H1 (cell line): ENCODE measurements around the gene DES. TPM values are rescaled to one million over a fixed set of nuclear protein-coding genes. Genes with fewer than 3 reads are reported as not detected.

Source experiments
- CTCF ChIA-PET: fragments of 300-600 bp; sonication (Branson Sonifier 250); formaldehyde crosslinking; loops from one replicate; lab custom pipeline; 2021; ENCODE audit not compliant: partially characterized antibody; lab: Charles Lee
- POLR2A ChIA-PET: fragments of 300-600 bp; sonication (Branson Sonifier 250); formaldehyde crosslinking; loops from one replicate; lab custom pipeline; 2021; ENCODE audit warnings: inconsistent platforms; ENCODE audit not compliant: partially characterized antibody; lab: Charles Lee
- DNase-seq, 2 experiments: peaks; one replicate each; pipeline versions ENCODE4 v3.0.0 to v3.0.0-alpha.2; 2010 to 2022; ENCODE audit warnings: low spot score in 2 of 2, low read depth in 1 of 2, mixed read lengths in 1 of 2
- FAIRE-seq: peaks from 2 replicates; lab custom pipeline; 2011; peaks lifted over from hg19 to GRCh38; lab: Jason Lieb, UNC
- H2AFZ ChIP-seq: 2 replicates; pipeline ENCODE4 v1.8.1; 2012; ENCODE audit warnings: low read length, inconsistent platforms
- H2AK5ac ChIP-seq: 2 replicates; pipeline ENCODE4 v1.6.1; 2013; ENCODE audit warnings: low read depth, low read length
- H2BK120ac ChIP-seq: replicated peaks from 2 replicates; pipeline ENCODE3; 2013; ENCODE audit warnings: low read depth, low read length, inconsistent platforms
- H2BK12ac ChIP-seq: 2 replicates; pipeline ENCODE4 v1.6.1; 2013; ENCODE audit warnings: low read depth, low read length
- H2BK15ac ChIP-seq: 2 replicates; pipeline ENCODE4 v1.6.1; 2013; ENCODE audit warnings: low read length
- H2BK20ac ChIP-seq: 2 replicates; pipeline ENCODE4 v1.6.1; 2013; ENCODE audit warnings: low read length
- H2BK5ac ChIP-seq: 2 replicates; pipeline ENCODE4 v1.6.1; 2013; ENCODE audit warnings: low read depth, low read length
- H3K14ac ChIP-seq: 2 replicates; pipeline ENCODE4 v1.6.1; 2013; ENCODE audit warnings: inconsistent platforms; ENCODE audit not compliant: insufficient read length
- H3K18ac ChIP-seq: 2 replicates; pipeline ENCODE4 v1.6.1; 2013; ENCODE audit warnings: low read length; ENCODE audit errors: extremely low read depth
- H3K23ac ChIP-seq: 2 replicates; pipeline ENCODE4 v1.6.1; 2013; ENCODE audit warnings: inconsistent platforms; ENCODE audit not compliant: insufficient read length
- H3K23me2 ChIP-seq: 2 replicates; pipeline ENCODE4 v1.6.1; 2013; ENCODE audit warnings: low read depth, low read length
- H3K27ac ChIP-seq: 2 replicates; pipeline ENCODE4 v1.6.1; 2011; ENCODE audit warnings: low read depth, low read length, inconsistent platforms
- H3K27me3 ChIP-seq, 4 experiments: replicated peaks in 1 of 4; 1 replicate in 1 of 4; 2 replicates in 3 of 4; pipeline versions ENCODE4 v1.6.1 to v1.8.1; 2011 to 2013; ENCODE audit warnings: low read length in 3 of 4, mild to moderate bottlenecking in 3 of 4, inconsistent platforms in 2 of 4, mixed read lengths in 2 of 4, moderate library complexity in 1 of 4; ENCODE audit not compliant: control insufficient read depth in 3 of 4, insufficient read depth in 3 of 4; ENCODE audit errors: extremely low read depth in 1 of 4
- H3K36me3 ChIP-seq, 4 experiments: 2 replicates each; pipeline versions ENCODE4 v1.6.1 to v1.8.1; 2011 to 2013; ENCODE audit warnings: mild to moderate bottlenecking in 4 of 4, low read length in 3 of 4, moderate library complexity in 2 of 4, control low read depth in 1 of 4, inconsistent platforms in 1 of 4; ENCODE audit not compliant: insufficient read depth in 4 of 4, control insufficient read depth in 2 of 4
- H3K4ac ChIP-seq: replicated peaks from 2 replicates; pipeline ENCODE3; 2013; ENCODE audit warnings: low read length, low read depth, mixed read lengths, inconsistent platforms; ENCODE audit not compliant: insufficient read length
- H3K4me1 ChIP-seq, 4 experiments: replicated peaks in 1 of 4; 1 replicate in 1 of 4; 2 replicates in 3 of 4; pipeline versions ENCODE4 v1.6.1 to v1.8.1; 2011 to 2013; ENCODE audit warnings: low read length in 3 of 4, inconsistent platforms in 2 of 4, mixed read lengths in 1 of 4; ENCODE audit not compliant: insufficient read depth in 4 of 4, control insufficient read depth in 3 of 4
- H3K4me2 ChIP-seq, 2 experiments: 2 replicates each; pipeline versions ENCODE4 v1.6.1 to v1.8.1; 2011 to 2013; ENCODE audit warnings: low read depth in 2 of 2, low read length in 2 of 2, control low read depth in 1 of 2, inconsistent platforms in 1 of 2, mild to moderate bottlenecking in 1 of 2; ENCODE audit not compliant: insufficient read depth in 1 of 2
- H3K4me3 ChIP-seq, 4 experiments: fragments of 200-600, 300-600 bp in 1 of 4; sonication (generic), shearing (Covaris generic), sonication (Bioruptor Twin) in 1 of 4; 2 replicates each; pipeline versions ENCODE4 v1.5.1 to v1.8.1; 2011 to 2016; ENCODE audit warnings: low read length in 4 of 4, low read depth in 3 of 4, control low read depth in 2 of 4, inconsistent platforms in 2 of 4, mild to moderate bottlenecking in 2 of 4, mixed read lengths in 1 of 4, moderate library complexity in 1 of 4; ENCODE audit not compliant: insufficient read depth in 2 of 4; ENCODE audit errors: extremely low read depth in 1 of 4
- H3K56ac ChIP-seq: replicated peaks from 2 replicates; pipeline ENCODE3; 2013; ENCODE audit warnings: low read depth, mild to moderate bottlenecking, mixed read lengths, low read length, inconsistent platforms; ENCODE audit not compliant: insufficient read length
- H3K79me1 ChIP-seq: 2 replicates; pipeline ENCODE4 v1.6.1; 2013; ENCODE audit warnings: low read depth, low read length, control low read depth
- H3K79me2 ChIP-seq, 2 experiments: 2 replicates each; pipeline versions ENCODE4 v1.6.1 to v1.8.1; 2012 to 2013; ENCODE audit warnings: low read length in 2 of 2, mild to moderate bottlenecking in 2 of 2, inconsistent platforms in 1 of 2; ENCODE audit not compliant: insufficient read depth in 2 of 2, control insufficient read depth in 1 of 2
- H3K9ac ChIP-seq, 4 experiments: replicated peaks in 1 of 4; 1 replicate in 1 of 4; 2 replicates in 3 of 4; pipeline versions ENCODE4 v1.6.1 to v1.8.1; 2011 to 2013; ENCODE audit warnings: low read depth in 3 of 4, low read length in 3 of 4, control low read depth in 2 of 4, mild to moderate bottlenecking in 2 of 4, moderate library complexity in 2 of 4, inconsistent platforms in 1 of 4; ENCODE audit errors: extremely low read depth in 1 of 4
- H3K9me3 ChIP-seq, 2 experiments: 2 replicates each; pipeline versions ENCODE4 v1.6.1 to v1.8.1; 2012 to 2013; ENCODE audit warnings: mild to moderate bottlenecking in 2 of 2, moderate library complexity in 2 of 2, control low read depth in 1 of 2, inconsistent platforms in 1 of 2, low read depth in 1 of 2, low read length in 1 of 2, mixed read lengths in 1 of 2; ENCODE audit not compliant: insufficient read depth in 2 of 2
- H4K20me1 ChIP-seq, 2 experiments: replicated peaks in 1 of 2; 2 replicates each; pipeline versions ENCODE3 to v1.8.1; 2011 to 2013; ENCODE audit warnings: inconsistent platforms in 2 of 2, low read length in 2 of 2, mild to moderate bottlenecking in 1 of 2; ENCODE audit not compliant: insufficient read depth in 2 of 2, control insufficient read depth in 1 of 2
- H4K5ac ChIP-seq: 2 replicates; pipeline ENCODE4 v1.6.1; 2013; ENCODE audit warnings: low read length, low read depth, mixed read lengths, inconsistent platforms; ENCODE audit not compliant: insufficient read length
- H4K8ac ChIP-seq: 2 replicates; pipeline ENCODE4 v1.8.0; 2013; ENCODE audit warnings: mild to moderate bottlenecking, moderate library complexity, low read length, inconsistent platforms; ENCODE audit not compliant: insufficient read depth; ENCODE audit errors: extremely low read depth
- H4K91ac ChIP-seq: replicated peaks from 2 replicates; pipeline ENCODE3; 2013; ENCODE audit warnings: low read length, mixed read lengths, inconsistent platforms; ENCODE audit not compliant: insufficient read length
- TBP ChIP-seq: IDR thresholded peaks from 2 replicates; pipeline ENCODE4 v1.6.1; 2011; ENCODE audit warnings: low read depth, low read length, improper control_type of control experiment
- WGBS, 2 experiments: shearing (Covaris generic) in 1 of 2; methylation state at CpG; one replicate each; pipeline versions ENCODE4 v1.1.6 to v1.1.7; 2013 to 2015; ENCODE audit warnings: low lambda C conversion rate in 2 of 2, mixed read lengths in 2 of 2, inconsistent platforms in 1 of 2, low coverage in 1 of 2, missing lambda C conversion rate in 1 of 2; ENCODE audit not compliant: insufficient replicate concordance in 2 of 2, insufficient coverage in 1 of 2, insufficient read length in 1 of 2; ENCODE audit errors: extremely low coverage in 1 of 2, missing lambda C conversion rate in 1 of 2; 5-methylcytosine and 5-hydroxymethylcytosine counted together
- polyA plus RNA-seq, 7 experiments: library from polyadenylated mRNA; depleted of rRNA in 3 of 7; stranded (reverse) in 5 of 7; unstranded in 2 of 7; fragments of >200 nt in 5 of 7; fragments of 200-250 nt in 2 of 7; gene quantifications; 1 replicate in 5 of 7; 2 replicates in 1 of 7; 4 replicates in 1 of 7; pipeline versions ENCODE4 v1.2.1 to v1.2.3, GENCODE V29; 2011 to 2013; ENCODE audit warnings: missing spikeins in 2 of 7, mixed read lengths in 2 of 7
- total RNA-seq: library from RNA; stranded (reverse); fragmentation: NEBNext Ultra II Directional; extraction: Animal tissue kit (Norgen Biotek cat#: 25700); gene quantifications from 2 replicates; pipeline ENCODE4 v1.2.1, GENCODE V29; 2021

Gene DES
- total and polyA plus RNA-seq, 2 of the 8 experiments (the other 6 are each of a cell fraction or from before 2014, with no cell fraction given), result 1.8 to 4.3 TPM

- peak overlapping the region; percentile 42 for H3K4ac ChIP-seq
- TF ChIP-seq TBP, result no peak
Measured at GRCh38 chr2:219406861-219407230, 11.3 kb upstream of the DES start.

More at GRCh38 chr2:219406861-219407230, 11.3 kb upstream of the DES start:
- 90% methylated on average over 3 of the region's 3 CpGs; no CpG with 5 or more reads in 1 of the 2 experiments for WGBS, 2 experiments
- no peak overlapping the region for H2BK5ac ChIP-seq
- no peak overlapping the region for H3K18ac ChIP-seq
- H3K9me3 ChIP-seq, result no peaks in the 10 kb centered on the region
- H3K23ac ChIP-seq, result no peak overlapping the region
- H4K20me1 ChIP-seq, result no peaks in the 10 kb centered on the region
- no peak overlapping the region for H4K8ac ChIP-seq
- no peaks in the 10 kb centered on the region for H3K79me2 ChIP-seq
- H2BK12ac ChIP-seq, result no peak overlapping the region
- H3K4me2 ChIP-seq, result no peak overlapping the region
- no peaks in the 10 kb centered on the region for H3K23me2 ChIP-seq
- H3K27me3 ChIP-seq, result peaks cover 0 to 2% (median 0%) of the 10 kb centered on the region in 4 experiments; a peak in 1 of 7 replicates
- H4K91ac ChIP-seq, result no peak overlapping the region
- H2AK5ac ChIP-seq, result 0 out of 2 replicates have a peak overlapping the region, but pooled peaks have one; percentile 26
- no peak overlapping the region for H3K4me3 ChIP-seq
- DNase-seq, result no peak
- H3K9ac ChIP-seq, result no peak overlapping the region
- H3K27ac ChIP-seq, result no peak overlapping the region
- H3K4me1 ChIP-seq, result peaks cover 0 to 16% (median 6%) of the 10 kb centered on the region in 4 experiments; a peak in 6 of 7 replicates
- no peak overlapping the region for H2BK120ac ChIP-seq
- no peaks in the 10 kb centered on the region for H3K36me3 ChIP-seq
- no peak overlapping the region for H2AFZ ChIP-seq
- H3K79me1 ChIP-seq, result no peaks in the 10 kb centered on the region
- FAIRE-seq, result no peak
- no peak overlapping the region for H3K14ac ChIP-seq
- POLR2A ChIA-PET, result interaction anchor here (1.0 to 1.2 kb wide), 2 partner anchors 10 to 40 kb away, joined by 3 to 4 read pairs; no protein-coding TSS in a partner anchor
- H3K56ac ChIP-seq, result no peak overlapping the region
- CTCF ChIA-PET, result interaction anchor here (0.9 to 13.0 kb wide), 7 partner anchors 10 to 120 kb away, joined by 3 to 407 read pairs (median 44); partner anchors contain the start of gene SPEG
- H4K5ac ChIP-seq, result no peak overlapping the region
- H2BK15ac ChIP-seq, result no peak overlapping the region
- H2BK20ac ChIP-seq, result no peak overlapping the region
